Stimulated activated naive CD8-positive, alpha-beta T cell treated with anti-CD3 and anti-CD28 coated beads, Interleukin-15, amount 100 ng/mL, for 72 hours (primary cell): ENCODE results near the gene ZBTB33.

Experiments
- ATAC-seq: fragments of 150-1000 bp; cut with Tn5 transposase; 2 replicates; pipeline ENCODE4 v1.10.0; 2021; ENCODE audit warnings: mild to moderate bottlenecking, moderate library complexity
- DNase-seq, 2 donors: peaks; one replicate each; pipeline ENCODE4 v3.0.0; 2021 to 2022
- H3K27ac Mint-ChIP-seq, 2 donors: one replicate each; pipeline ENCODE4 v1.8.0; 2022; ENCODE audit warnings: mild to moderate bottlenecking in 2 of 2, mixed read lengths in 2 of 2, moderate library complexity in 2 of 2
- H3K27me3 Mint-ChIP-seq: one replicate; pipeline ENCODE4 v1.8.0; 2022; ENCODE audit warnings: mixed read lengths
- H3K4me1 Mint-ChIP-seq: one replicate; pipeline ENCODE4 v1.8.0; 2022; ENCODE audit warnings: mild to moderate bottlenecking, mixed read lengths
- H3K4me3 Mint-ChIP-seq, 2 donors: one replicate each; pipeline ENCODE4 v1.8.0; 2022; ENCODE audit warnings: mild to moderate bottlenecking in 2 of 2, mixed read lengths in 2 of 2, moderate library complexity in 1 of 2
- H3K9me3 Mint-ChIP-seq, 2 donors: one replicate each; pipeline ENCODE4 v1.8.0; 2022; ENCODE audit warnings: mixed read lengths in 2 of 2

The ZBTB33 gene

DNA sequence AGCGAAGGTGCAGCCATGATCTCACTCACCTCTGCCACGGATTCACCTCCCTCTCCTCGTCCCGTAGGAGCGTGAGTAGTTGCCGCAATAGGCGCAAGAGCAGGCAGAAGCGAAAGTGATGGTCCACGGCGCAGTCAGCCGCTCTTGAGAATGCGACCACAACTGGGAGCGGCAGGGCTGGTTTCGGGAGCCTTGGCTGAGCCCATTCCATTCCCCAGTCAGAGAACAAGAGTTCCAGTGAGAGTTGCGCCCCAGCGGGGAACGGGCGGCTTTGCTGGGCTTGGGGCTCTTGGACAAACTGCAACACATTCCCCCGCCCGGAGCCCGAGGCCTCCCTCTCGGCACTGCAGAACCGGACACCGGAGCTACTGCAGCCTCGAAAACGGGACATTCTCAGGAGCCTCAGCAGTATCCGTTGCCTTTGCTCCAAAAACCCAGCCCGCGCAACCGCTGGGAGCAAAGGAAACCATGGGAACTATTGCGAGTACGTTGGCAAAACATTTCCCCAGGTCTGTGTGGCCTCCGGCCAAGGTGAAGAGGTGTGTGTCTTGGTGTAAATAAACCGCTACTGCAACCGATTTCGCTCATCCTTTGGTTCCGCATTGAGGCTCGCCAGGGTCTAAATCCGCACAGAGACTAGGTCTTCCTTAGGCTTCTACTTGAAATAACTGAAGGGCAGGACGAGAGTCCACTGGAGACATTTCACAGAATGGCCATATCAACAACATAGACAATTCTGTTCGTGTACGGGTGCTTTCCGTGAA is 5.7 kb upstream of the ZBTB33 start:
- DNase-seq (peak; percentile 48 to 71), ATAC-seq (peak; percentile 98)
- Mint-ChIP-seq H3K9me3 (no peaks in the 10 kb centered on the region), H3K4me3 (peak overlapping the region; percentile 95 to 98), H3K4me1 (peaks cover 27% of the 10 kb centered on the region), H3K27ac (peak overlapping the region; percentile 90 to 96), H3K27me3 (no peaks in the 10 kb centered on the region)

DNA sequence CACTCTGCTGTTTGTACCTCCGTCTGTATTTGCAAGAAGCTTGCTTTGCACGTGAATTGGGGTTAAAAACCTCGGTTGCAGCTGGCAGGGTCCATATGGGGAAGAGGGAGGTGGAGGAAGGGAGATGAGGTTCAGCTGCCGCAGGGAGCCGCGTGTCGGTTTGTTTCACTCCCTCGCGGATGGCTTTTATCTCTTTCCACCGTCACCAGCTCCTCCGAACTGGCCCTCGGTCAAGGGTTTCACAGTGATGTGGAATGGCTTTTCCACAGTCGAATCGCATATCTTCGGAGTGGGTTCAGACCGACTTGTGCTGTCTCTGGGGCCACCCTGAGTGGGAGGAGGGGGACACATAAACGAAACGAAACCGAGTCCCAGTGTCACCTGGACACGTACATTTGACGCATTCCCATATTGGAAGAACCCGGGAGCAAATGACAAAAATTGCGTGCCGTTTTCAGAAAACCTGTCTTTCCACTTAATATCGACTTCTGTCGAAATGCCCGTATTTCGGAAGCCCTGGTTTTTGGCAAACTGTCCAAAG is 929 bp downstream of the ZBTB33 start:
- ATAC-seq, result no peak
- Mint-ChIP-seq H3K27me3 (no peaks in the 10 kb centered on the region), H3K27ac (peak overlapping the region; percentile 96 to 98), H3K4me1 (peaks cover 6% of the 10 kb centered on the region), H3K9me3 (no peaks in the 10 kb centered on the region), H3K4me3 (peak overlapping the region; percentile 93 to 100)
- DNase-seq, result peak in 1 of 2 donors; percentile 17

DNA sequence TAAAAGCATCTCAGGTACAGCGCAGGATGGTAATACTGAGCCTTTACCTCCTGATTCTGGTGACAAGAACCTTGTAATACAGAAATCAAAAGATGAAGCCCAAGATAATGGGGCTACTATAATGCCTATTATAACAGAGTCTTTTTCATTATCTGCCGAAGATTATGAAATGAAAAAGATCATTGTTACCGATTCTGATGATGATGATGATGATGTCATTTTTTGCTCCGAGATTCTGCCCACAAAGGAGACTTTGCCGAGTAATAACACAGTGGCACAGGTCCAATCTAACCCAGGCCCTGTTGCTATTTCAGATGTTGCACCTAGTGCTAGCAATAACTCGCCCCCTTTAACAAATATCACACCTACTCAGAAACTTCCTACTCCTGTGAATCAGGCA is 3.2 kb downstream of the ZBTB33 start:
- ATAC-seq, result no peak
- Mint-ChIP-seq H3K4me1 (peaks cover 6% of the 10 kb centered on the region), H3K4me3 (no peak overlapping the region), H3K9me3 (no peaks in the 10 kb centered on the region), H3K27me3 (no peaks in the 10 kb centered on the region), H3K27ac (no peak overlapping the region)
- no peak for DNase-seq

DNA sequence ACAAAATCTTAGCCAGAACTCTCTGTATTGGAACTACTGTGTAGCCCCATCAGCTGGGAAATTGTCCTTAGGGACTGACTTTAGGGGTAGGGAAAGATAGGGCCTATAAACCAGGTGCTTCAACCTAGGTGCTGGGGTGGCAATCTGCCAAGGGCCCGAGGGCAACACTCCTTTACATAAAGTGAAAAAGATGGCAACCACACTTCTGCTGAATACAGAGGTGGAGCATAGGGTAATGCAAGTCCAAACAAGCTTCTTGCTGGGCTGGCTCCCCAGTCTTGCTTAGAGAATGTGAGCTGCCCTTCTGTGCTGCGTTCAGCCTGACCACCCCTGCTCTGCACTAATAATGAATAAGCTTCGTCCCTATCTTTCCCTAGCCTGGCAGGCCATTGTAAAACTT is 9.8 kb downstream of the ZBTB33 start:
- Mint-ChIP-seq H3K4me3 (no peak overlapping the region), H3K27me3 (no peaks in the 10 kb centered on the region), H3K27ac (no peak overlapping the region), H3K4me1 (no peaks in the 10 kb centered on the region), H3K9me3 (no peaks in the 10 kb centered on the region)
- ATAC-seq, result no peak
- no peak for DNase-seq

DNA sequence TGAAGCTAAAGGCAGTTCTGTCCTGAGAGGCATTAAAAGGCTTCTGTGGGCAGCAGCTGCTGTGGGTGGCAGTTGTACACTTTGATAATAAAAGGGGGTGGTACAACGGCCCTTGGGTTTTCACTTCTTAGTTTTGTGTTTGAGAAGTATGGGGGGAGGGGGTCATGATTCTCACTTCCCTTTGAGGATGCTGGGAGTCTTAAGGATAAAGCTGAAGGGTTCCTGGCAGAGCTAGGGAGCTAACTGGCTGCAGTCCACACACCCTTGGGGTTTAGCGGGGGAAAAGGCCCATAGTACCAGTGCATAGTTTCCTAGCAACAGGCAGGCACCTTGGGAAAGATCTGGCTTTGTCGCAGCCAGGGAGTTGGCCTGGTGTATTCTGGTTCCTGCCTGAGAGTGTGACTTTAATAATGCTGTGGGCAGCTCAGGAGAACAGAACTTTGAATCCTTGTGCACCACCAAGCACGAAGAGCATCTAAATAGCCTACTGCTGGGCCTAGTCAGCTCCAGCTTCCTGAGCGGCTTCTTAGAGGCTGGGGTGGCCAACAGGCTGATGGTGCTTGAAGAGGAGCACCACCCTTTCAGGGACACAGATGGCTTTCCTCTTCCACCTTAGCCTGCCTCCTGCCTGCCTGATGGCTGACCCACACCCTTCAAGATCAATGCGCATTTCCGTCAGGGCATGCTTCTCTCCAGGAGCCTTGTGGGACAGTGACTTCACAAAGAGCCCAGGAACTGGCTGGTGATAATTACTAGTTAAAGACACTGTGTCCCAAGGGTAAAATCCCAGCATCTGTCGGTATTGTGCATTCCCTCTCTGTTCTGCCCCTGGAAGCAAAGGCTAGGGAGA is 12.5 kb downstream of the ZBTB33 start:
- no peak overlapping the region for H3K4me3 Mint-ChIP-seq
- ATAC-seq (no peak), DNase-seq (no peak)
- no peak overlapping the region for H3K27ac Mint-ChIP-seq
- no peaks in the 10 kb centered on the region for H3K4me1 Mint-ChIP-seq
- no peaks in the 10 kb centered on the region for H3K9me3 Mint-ChIP-seq
- H3K27me3 Mint-ChIP-seq, result no peaks in the 10 kb centered on the region

DNA sequence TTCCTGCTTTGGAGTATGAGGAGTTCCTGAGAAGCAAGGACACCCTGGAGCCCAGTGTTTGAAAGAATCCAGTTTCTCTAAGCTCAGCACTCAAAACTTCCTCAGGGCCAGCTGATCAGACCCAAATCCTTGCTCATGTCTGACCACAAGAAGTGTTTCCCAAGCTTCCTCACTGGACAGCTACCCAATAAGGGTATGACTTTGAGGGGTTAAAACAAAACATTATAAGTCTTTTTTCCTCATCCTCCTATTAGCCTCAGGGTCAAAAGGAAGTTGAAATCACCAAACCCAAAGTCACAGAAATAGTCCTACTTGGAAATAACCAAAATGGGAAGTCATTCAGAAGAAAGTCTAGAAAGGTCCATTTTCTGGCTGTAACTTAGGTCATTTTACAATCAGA is 13.7 kb downstream of the ZBTB33 start:
- Mint-ChIP-seq H3K4me1 (peaks cover 3% of the 10 kb centered on the region), H3K27me3 (no peaks in the 10 kb centered on the region), H3K4me3 (no peak overlapping the region), H3K9me3 (no peaks in the 10 kb centered on the region), H3K27ac (no peak overlapping the region)
- no peak for ATAC-seq
- DNase-seq, result no peak

DNA sequence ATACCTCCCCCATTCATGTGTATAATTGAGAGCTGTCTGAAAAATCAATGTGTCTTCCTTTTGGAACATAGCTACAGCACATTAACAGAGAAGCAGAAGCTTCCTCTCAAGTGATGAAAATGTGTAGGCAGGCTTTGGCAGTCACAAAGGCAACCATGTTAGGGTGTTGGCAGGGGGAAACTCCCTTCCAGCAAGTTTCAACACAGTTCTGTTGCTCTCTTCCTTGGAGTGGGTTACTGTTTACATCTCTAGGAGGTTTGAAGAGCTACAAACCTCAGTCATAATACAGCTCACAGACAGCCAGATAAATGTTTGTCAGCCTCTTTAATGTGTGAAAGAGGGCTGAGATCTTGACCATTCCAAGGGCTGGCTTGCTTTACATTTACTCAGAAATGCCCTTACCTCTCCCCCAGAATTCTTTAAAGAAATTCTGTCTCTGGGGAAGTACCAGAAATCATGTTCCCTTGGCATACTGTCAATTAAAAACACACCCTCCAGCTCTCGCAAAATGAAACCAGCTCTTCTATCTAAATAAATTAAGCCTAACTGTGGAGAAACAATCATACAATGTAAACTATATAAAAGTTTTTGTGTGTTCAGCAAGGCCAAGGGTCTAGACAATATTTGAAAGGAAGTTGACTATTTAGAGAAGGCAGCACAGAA is 18.9 kb downstream of the ZBTB33 start:
- no peak for DNase-seq
- peak; percentile 76 for ATAC-seq
- Mint-ChIP-seq H3K27ac (peak overlapping the region; percentile 47 to 74), H3K9me3 (no peaks in the 10 kb centered on the region), H3K27me3 (no peaks in the 10 kb centered on the region), H3K4me1 (peaks cover 11% of the 10 kb centered on the region), H3K4me3 (no peak overlapping the region)

DNA sequence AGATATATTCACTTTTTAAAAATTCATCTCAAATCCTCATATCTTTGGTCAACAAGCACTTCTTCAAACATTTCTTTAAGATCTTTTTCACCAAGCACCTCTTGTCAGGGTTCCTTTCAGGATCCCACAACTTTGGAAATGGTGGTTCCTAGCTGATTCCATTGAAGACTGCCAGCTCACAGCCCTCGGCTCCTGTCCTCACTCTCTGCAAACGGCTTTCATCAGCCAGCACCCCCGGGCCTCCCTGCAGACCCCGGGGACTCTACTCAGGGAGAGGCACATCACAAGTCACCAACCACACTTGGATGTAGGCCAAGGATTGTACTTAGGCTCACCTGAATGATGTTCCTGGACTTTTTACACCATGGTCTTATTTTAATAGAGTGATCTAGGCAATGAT is 20.0 kb downstream of the ZBTB33 start:
- Mint-ChIP-seq H3K27me3 (no peaks in the 10 kb centered on the region), H3K4me3 (no peak overlapping the region), H3K4me1 (peaks cover 11% of the 10 kb centered on the region), H3K9me3 (no peaks in the 10 kb centered on the region), H3K27ac (no peak overlapping the region)
- ATAC-seq, result no peak
- DNase-seq, result no peak

DNA sequence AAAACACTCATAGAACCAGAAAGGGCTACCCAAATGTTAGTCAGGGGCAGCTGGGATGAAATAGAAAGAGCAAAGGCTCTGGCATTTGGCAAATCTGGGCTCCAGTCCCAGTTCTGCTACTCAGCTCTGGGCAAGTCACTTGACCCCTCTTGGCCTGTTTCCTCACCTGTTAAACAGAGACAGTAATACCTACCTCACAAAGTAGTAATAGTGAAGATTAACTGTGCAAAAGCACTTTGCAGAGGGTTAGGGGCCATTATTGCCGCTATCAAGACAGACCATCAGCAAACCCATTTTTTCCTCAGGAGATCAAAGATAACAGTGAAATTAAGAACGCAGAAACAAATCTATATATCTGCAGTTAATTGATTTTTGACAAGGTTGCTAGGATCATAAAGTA is 20.6 kb downstream of the ZBTB33 start:
- no peaks in the 10 kb centered on the region for H3K27me3 Mint-ChIP-seq
- ATAC-seq (no peak), DNase-seq (no peak)
- H3K9me3 Mint-ChIP-seq, result no peaks in the 10 kb centered on the region
- H3K27ac Mint-ChIP-seq, result peak overlapping the region in 1 of 2 donors; percentile 12
- peaks cover 11% of the 10 kb centered on the region for H3K4me1 Mint-ChIP-seq
- H3K4me3 Mint-ChIP-seq, result no peak overlapping the region

DNA sequence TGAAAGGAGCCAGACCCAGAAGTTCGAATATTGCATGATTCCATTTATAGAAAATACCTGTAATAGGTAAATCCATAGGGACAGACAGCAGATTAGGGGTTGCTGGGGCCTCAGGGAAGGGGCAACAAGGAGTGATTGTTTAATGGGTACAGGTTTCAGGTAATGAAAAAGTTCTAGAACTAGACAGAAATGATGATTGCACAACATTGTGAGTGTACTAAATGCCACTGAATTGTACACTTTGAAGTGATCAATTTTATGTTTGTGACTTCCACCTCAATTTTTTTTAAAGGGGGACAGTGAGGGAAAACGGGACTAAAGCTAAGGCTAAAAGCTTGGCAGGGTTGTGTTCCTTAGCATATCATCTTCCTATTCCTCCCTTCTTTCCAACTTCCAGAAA is 23.5 kb downstream of the ZBTB33 start:
- DNase-seq, result no peak
- Mint-ChIP-seq H3K4me3 (no peak overlapping the region), H3K4me1 (peaks cover 10% of the 10 kb centered on the region), H3K27me3 (no peaks in the 10 kb centered on the region), H3K27ac (no peak overlapping the region), H3K9me3 (no peaks in the 10 kb centered on the region)
- no peak for ATAC-seq

DNA sequence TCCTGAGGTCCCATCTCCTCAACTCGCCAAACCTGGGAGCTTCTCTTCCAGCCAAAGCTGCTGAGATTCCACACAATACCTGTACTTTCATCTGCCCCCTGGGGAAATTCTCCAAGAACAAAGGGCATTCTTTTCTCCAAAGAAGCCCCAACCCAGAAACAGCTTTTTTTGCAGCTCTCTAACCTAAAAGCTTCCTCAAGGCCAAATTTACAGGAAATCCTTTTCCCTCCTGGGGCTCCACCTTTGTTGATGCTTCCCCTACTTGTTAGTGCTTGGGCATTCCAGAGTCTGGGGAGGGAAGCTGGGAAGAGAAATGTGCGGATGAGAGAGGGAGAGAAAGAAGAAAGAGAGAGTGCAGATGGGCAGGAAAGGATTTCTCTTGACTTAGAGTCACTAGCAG is 24.3 kb downstream of the ZBTB33 start:
- no peak overlapping the region for H3K27ac Mint-ChIP-seq
- DNase-seq (no peak), ATAC-seq (no peak)
- H3K4me3 Mint-ChIP-seq, result no peak overlapping the region
- peaks cover 2% of the 10 kb centered on the region for H3K4me1 Mint-ChIP-seq
- no peaks in the 10 kb centered on the region for H3K27me3 Mint-ChIP-seq
- H3K9me3 Mint-ChIP-seq, result no peaks in the 10 kb centered on the region

DNA sequence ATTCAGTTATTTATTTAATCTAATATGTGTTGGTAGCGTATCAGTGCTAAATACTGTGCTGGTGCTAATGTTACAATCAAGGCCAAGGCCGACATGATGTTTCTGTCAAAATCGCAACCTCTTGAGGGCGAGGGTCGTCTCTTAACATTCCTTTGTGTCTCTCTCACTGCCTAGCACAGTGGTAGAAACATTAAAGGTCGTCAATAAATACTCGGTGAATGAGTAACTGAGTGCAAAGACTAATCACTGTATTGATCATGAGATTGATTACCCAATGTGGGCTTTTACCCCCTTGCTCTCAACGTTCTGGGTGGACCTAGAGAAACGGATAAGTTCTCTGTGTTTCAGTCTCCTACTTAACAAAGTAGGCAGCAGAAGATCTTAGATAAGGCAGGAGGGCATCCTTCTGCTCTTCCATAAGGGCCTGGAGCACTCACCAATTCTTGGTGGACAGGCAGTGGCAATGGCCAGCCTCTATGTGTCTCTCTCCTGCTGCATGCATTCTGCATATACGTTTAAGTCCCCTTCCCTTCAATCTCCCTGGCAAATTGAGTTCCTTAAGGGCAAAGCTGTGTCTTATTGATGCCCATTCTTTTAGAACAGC is 30.5 kb downstream of the ZBTB33 start:
- no peaks in the 10 kb centered on the region for H3K4me1 Mint-ChIP-seq
- ATAC-seq, result no peak
- no peak overlapping the region for H3K4me3 Mint-ChIP-seq
- peaks cover 6% of the 10 kb centered on the region for H3K27me3 Mint-ChIP-seq
- H3K27ac Mint-ChIP-seq, result no peak overlapping the region
- H3K9me3 Mint-ChIP-seq, result no peaks in the 10 kb centered on the region
- DNase-seq, result no peak

DNA sequence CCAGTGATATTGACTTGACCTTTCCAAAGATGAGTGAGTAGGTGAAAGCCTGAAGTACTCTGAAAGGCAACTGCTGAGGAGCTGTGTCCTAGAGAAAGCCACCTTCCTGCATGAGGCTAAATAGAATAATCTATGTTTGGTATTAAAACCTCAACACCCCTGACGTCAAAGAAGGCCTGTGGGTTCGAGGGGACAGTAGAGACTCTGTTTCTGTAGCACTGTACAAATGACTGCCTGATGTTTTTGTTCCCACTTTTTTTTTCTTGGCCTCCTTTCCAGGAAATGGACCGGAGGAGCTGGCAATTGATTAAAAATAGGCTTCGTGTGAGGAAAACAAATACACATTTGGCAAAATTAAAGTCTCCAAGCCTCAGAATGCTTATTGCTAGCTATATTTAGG is 31.1 kb downstream of the ZBTB33 start:
- ATAC-seq, result no peak
- H3K27me3 Mint-ChIP-seq, result peaks cover 6% of the 10 kb centered on the region
- H3K9me3 Mint-ChIP-seq, result no peaks in the 10 kb centered on the region
- no peak overlapping the region for H3K27ac Mint-ChIP-seq
- H3K4me1 Mint-ChIP-seq, result no peaks in the 10 kb centered on the region
- no peak for DNase-seq
- H3K4me3 Mint-ChIP-seq, result no peak overlapping the region

DNA sequence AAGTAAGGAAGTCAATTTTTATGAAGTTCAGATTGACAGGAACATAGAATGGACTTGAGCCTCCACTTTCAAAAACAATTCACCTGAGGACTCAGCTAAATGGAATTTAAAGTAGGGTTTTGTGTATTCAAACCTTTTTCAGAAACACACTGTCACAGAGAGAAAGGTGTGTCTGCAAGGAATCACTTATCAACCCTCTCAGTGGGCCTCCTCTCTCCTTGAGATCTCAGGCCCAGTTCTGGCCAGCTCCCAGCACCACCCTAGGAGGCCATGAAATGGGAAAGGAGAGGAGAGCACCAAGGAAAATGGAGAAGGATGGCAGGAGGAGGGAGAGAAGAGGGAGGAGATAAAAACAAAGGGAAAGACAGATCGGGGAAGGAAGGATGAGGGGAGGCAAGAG is 32.1 kb downstream of the ZBTB33 start:
- no peak overlapping the region for H3K27ac Mint-ChIP-seq
- no peaks in the 10 kb centered on the region for H3K9me3 Mint-ChIP-seq
- no peak overlapping the region for H3K4me3 Mint-ChIP-seq
- no peak for ATAC-seq
- peaks cover 6% of the 10 kb centered on the region for H3K27me3 Mint-ChIP-seq
- DNase-seq, result no peak
- no peaks in the 10 kb centered on the region for H3K4me1 Mint-ChIP-seq

DNA sequence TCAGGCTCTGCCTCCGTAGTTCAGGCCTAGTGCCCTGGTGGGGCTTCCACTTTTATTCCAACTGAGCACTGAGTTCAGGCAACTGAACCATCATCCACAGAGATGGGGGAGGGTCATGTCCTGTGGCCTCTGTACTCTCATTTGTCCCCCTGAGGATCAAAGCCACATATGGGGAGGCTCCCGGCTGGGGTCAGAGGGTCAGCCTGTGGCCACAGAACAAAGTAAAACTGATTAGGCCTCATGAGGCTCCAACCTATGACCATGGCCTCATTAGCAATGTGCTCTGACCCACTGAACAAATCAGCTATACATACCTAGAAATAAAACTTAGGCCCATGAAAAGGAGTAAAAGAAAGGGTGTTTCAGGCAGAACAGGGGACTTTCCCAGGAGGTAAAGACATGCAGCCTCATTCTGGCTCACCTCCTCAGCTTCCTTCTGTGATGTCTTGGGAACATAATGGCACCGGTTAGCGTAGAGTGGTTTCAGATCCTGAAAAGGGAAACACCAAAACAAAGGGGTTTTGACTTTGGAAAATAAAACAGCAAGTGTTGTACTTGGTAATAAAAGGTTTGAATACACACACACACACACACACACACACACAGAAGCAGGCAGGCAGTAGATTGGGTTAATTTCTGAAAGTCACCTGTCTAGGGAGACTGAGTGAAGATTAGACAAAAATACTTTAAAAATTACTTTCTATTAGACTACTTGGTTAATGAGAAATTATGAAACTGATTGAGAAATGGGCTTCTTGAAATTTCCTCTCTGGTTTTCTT is 36.3 kb downstream of the ZBTB33 start:
- DNase-seq (no peak), ATAC-seq (no peak)
- H3K27ac Mint-ChIP-seq, result no peak overlapping the region
- H3K9me3 Mint-ChIP-seq, result no peaks in the 10 kb centered on the region
- H3K27me3 Mint-ChIP-seq, result peaks cover 6% of the 10 kb centered on the region
- H3K4me3 Mint-ChIP-seq, result no peak overlapping the region
- no peaks in the 10 kb centered on the region for H3K4me1 Mint-ChIP-seq
